Mesodermal cell (in vitro differentiated cells): ENCODE measurements around the gene SSB. TPM values are rescaled to one million over a fixed set of nuclear protein-coding genes. Genes with fewer than 3 reads are reported as not detected.
"Not testable (repeated sequence)": the region's sequence is repeated elsewhere in the genome, so short reads cannot be mapped to it uniquely, and the experiment has no call there.

Experiments
- H3K27ac ChIP-seq: 2 replicates; pipeline ENCODE4 v1.7.0; 2013; ENCODE audit warnings: mild to moderate bottlenecking, low read depth, low read length, moderate library complexity; ENCODE audit not compliant: severe bottlenecking
- H3K36me3 ChIP-seq: 2 replicates; pipeline ENCODE4 v1.7.1; 2013; ENCODE audit warnings: mild to moderate bottlenecking, low read length, moderate library complexity; ENCODE audit not compliant: control insufficient read depth, insufficient read depth
- H3K4me1 ChIP-seq: one replicate; pipeline ENCODE4 v1.7.1; 2013; ENCODE audit warnings: mild to moderate bottlenecking, low read length; ENCODE audit not compliant: insufficient read depth, control insufficient read depth, poor library complexity, severe bottlenecking
- H3K4me3 ChIP-seq: 2 replicates; pipeline ENCODE4 v1.7.0; 2013; ENCODE audit warnings: low read length, control low read depth, mild to moderate bottlenecking; ENCODE audit not compliant: insufficient read depth, poor library complexity, severe bottlenecking; ENCODE audit errors: extremely low read depth
- H3K9me3 ChIP-seq: 2 replicates; pipeline ENCODE4 v1.7.1; 2013; ENCODE audit warnings: mild to moderate bottlenecking, low read length, moderate library complexity; ENCODE audit not compliant: control insufficient read depth
- WGBS, 2 experiments: methylation state at CpG; one replicate each; pipeline ENCODE4 v1.1.5; 2013; ENCODE audit warnings: missing lambda C conversion rate in 2 of 2; ENCODE audit not compliant: insufficient coverage in 2 of 2; 5-methylcytosine and 5-hydroxymethylcytosine counted together
- polyA plus RNA-seq, 2 experiments: library from polyadenylated mRNA; stranded (reverse); fragments of 50-300 nt; gene quantifications; one replicate each; pipeline ENCODE4 v1.2.3, GENCODE V29; 2013

Gene SSB
- 130 TPM for polyA plus RNA-seq (2013, experiment 1 of 2)
- 196 TPM for polyA plus RNA-seq (2013, experiment 2 of 2)

DNA sequence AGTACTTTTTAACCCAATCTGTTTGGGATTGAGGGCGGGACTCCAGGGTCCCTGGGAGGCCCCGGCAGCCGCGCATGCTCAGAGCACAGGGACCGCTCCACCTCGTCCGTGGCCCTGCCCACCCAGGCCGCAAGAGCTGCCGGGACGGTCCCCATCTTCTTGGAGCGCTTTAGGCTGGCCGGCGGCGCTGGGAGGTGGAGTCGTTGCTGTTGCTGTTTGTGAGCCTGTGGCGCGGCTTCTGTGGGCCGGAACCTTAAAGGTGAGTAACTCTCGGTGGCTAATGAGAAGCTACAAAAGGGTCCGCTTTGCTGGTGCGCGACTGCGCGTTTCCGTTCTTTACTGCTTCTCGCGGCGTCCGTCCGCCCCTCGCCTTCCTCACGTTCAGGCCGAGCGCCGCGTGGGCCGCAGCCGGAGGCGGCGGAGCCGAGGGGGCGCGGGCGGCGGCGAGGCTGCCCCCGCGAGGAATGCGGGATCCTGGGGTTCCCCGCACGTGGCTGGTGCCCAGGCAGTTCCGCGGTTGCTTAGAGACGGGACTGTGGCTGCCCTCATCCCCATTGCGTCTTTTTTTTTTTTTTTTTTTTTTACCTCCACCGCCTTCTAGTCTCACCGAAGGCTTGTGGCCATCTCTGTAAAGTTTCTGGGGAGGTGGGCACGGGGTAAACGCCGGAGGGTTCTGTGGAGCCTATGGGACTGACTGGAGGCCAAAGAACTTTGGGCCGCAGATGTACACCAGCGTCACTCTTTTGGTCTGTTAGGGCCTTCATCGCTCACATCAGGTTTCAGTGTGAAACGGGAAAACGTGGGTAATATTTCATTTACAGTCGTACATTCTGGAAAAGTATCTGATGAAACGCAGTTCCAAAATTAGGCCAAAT, at the start of gene SSB:
Gene SSB, plus strand, starts transcription at position 154 of the 875 bp plus-strand sequence. CDS start 2,090 bp downstream, outside the sequence.
- no peaks in the 10 kb centered on the region for H3K4me1 ChIP-seq
- WGBS, 2 experiments, result 0% methylated on average over 39 to 41 of the region's 67 CpGs
- H3K36me3 ChIP-seq, result peaks cover 20% of the 10 kb centered on the region
- H3K27ac ChIP-seq, result peak within 1 kb of the TSS; percentile 88
- no peaks in the 10 kb centered on the region for H3K9me3 ChIP-seq
- peak within 1 kb of the TSS; percentile 91 for H3K4me3 ChIP-seq

DNA sequence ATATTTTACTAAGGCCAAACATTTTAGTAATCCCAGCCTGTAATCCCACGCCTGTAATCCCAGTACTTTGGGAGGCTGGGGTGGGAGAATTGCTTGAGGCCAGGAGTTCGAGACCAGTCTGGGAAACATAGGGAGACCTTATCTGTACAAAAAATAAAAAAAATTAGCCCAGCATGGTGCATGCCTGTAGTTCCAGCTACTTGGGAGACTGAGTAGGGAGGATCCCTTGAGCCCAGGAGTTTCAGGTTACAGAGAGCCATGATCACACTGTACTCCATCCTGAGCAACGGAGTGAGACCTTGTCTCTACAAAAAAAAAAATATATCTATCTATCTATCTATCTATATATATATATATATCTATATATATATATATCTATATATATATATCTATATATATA, 45.9 kb upstream of the SSB start:
- peaks cover 16% of the 10 kb centered on the region for H3K36me3 ChIP-seq
- H3K9me3 ChIP-seq, result no peaks in the 10 kb centered on the region
- WGBS, 2 experiments, result 80 to 100% methylated on average over 1 to 2 of the region's 3 CpGs
- H3K27ac ChIP-seq, result no peak overlapping the region
- no peaks in the 10 kb centered on the region for H3K4me1 ChIP-seq
- H3K4me3 ChIP-seq, result no peak overlapping the region

DNA sequence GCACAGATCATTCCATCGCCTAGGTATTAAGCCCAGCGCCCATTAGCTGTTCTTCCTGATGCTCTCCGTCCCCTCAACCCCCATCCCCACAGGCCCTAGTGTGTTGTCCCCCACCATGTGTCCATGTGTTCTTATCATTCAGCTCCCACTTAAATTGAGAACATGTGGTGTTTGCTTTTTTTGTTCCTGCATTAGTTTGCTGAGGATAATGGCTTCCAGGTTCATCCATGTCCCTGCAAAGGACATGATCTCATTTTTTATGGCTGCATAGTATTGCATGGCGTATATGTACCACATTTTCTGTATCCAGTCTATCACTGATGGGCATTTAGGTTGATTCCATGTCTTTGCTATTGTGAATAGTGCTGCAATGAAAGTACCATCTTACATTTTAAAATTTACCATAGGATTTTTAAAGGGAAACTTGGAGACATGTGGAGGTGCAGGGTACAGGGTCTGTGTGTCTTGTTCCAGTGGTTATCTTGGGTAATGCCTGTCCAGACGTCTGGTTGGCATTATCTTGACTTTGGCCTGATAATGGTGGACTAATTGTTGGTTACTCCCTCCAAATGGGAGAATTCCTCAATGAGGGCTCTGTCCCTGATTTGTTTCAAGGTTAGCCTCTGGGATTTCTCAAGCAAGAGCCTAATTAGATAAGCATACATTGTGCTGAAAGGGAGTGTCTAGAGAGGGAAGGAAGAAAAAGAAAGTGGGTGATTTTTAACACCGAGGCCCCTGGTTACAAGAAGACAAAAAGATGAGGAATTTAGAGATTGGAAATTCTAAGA, 43.4 kb upstream of the SSB start:
- Histone ChIP-seq H3K4me1 (no peaks in the 10 kb centered on the region), H3K36me3 (peaks cover 3% of the 10 kb centered on the region), H3K27ac (no peak overlapping the region), H3K4me3 (no peak overlapping the region), H3K9me3 (no peaks in the 10 kb centered on the region)
- 85 to 87% methylated on average over 5 to 6 of the region's 6 CpGs for WGBS, 2 experiments

DNA sequence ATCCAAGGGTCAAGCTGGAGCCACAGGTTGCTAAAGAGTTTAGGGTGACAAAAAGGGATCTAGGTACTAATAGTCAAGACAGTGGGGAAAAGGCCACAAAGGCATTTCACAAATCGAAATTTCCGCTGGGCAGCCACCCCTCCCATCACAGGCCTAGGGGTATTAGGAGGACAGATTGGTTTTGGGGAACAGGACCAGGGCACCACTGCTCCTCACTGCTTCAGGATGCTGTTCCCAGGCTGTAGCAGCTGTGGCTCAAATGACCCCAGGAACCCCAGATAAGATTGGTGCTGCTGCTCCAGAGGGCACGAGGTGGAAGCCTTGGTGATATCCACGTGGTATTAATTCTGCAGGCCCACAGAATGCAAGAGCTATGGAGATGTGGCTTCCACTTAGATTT, 42.3 kb upstream of the SSB start:
- H3K4me1 ChIP-seq, result no peaks in the 10 kb centered on the region
- WGBS, 2 experiments, result 87 to 98% methylated on average over 2 to 4 of the region's 4 CpGs
- peaks cover 3% of the 10 kb centered on the region for H3K36me3 ChIP-seq
- no peak overlapping the region for H3K4me3 ChIP-seq
- no peaks in the 10 kb centered on the region for H3K9me3 ChIP-seq
- no peak overlapping the region for H3K27ac ChIP-seq

DNA sequence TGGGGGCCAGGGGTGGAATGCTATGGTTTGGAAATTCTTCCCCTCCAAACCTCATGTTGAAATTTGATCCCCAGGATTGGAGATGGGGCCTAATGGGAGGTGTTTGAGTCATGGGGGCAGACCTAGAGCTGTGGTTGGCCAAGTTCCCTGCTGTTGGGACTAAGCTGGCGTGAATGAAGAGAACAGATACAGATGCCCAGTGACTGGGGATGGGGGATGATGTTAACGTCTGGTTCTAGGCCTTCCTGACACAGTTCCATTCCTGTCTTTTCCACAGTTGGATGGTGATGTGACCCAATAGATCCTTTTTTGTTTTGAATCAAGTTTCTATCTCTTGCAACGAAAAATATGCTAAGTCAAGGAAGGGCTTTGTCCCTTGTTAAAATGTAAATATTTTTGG, 41.3 kb upstream of the SSB start:
- 100% methylated on average over 1 of the region's 3 CpGs for WGBS, 2 experiments
- no peaks in the 10 kb centered on the region for H3K4me1 ChIP-seq
- peaks cover 3% of the 10 kb centered on the region for H3K36me3 ChIP-seq
- H3K9me3 ChIP-seq, result no peaks in the 10 kb centered on the region
- H3K27ac ChIP-seq, result no peak overlapping the region
- no peak overlapping the region for H3K4me3 ChIP-seq

DNA sequence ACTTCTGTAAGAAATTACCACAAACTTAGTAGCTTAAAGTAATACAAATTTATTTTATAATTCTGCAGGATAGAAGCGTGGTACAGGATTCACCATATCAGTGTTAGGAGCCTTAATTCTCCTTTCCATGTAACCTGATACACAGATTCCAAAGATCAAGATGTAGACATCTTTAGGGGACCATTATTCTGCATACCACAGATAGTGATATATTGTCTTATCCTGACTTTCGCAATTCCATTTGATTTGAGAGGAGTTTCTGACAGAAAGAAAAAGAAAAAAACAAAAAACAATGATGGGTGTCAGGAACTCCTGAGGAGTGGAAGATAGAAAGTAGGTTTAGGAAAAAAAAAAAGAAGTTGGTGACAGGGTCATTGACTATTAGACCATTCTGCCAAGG, 40.9 kb upstream of the SSB start:
- H3K4me1 ChIP-seq, result no peaks in the 10 kb centered on the region
- peaks cover 3% of the 10 kb centered on the region for H3K36me3 ChIP-seq
- H3K4me3 ChIP-seq, result no peak overlapping the region
- 86 to 100% methylated on average over 1 of the region's 2 CpGs for WGBS, 2 experiments
- no peaks in the 10 kb centered on the region for H3K9me3 ChIP-seq
- no peak overlapping the region for H3K27ac ChIP-seq

DNA sequence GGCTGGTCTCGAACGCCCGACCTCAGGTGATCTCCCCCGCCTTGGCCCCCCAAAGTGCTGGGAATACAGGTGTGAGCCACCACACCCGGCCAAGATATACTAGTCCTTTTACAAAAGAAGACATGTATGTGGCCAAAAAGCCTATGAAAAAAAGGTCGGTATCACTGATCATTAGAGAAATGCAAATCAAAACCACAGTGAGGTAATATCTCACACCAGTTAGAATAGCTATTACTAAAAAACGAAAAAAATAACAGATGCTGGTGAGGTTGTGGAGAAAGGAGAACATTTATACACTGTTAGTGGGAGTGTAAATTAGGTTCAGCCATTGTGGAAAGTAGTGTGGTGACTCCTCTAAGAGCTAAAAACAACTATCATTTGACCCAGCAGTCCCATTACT, 38.7 kb upstream of the SSB start:
- Histone ChIP-seq H3K27ac (no peak overlapping the region), H3K4me3 (no peak overlapping the region), H3K36me3 (no peaks in the 10 kb centered on the region), H3K4me1 (no peaks in the 10 kb centered on the region), H3K9me3 (no peaks in the 10 kb centered on the region)
- 47 to 60% methylated on average over 1 to 4 of the region's 7 CpGs for WGBS, 2 experiments

DNA sequence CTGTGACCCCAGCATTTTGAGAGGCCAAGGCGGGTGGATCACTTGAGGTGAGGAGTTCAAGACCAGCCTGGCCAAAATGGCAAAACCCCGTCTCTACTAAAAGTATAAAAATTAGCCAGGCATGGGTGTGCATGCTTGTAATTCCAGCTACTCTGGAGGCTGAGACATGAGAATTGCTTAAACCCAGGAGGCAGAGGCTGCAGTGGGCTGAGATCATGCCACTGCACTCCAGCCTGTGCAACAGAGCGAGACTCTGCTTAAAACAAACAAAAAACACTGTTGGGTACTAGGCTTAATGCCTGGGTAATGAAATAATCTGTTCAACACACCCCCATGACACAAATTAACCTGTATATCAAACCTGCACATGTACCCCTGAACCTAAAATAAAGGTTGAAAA, 37.9 kb upstream of the SSB start:
- not testable (repeated sequence) for H3K27ac ChIP-seq, H3K9me3 ChIP-seq, H3K4me3 ChIP-seq, H3K36me3 ChIP-seq, H3K4me1 ChIP-seq
- WGBS, 2 experiments, result 92 to 94% methylated on average over 2 of the region's 3 CpGs

DNA sequence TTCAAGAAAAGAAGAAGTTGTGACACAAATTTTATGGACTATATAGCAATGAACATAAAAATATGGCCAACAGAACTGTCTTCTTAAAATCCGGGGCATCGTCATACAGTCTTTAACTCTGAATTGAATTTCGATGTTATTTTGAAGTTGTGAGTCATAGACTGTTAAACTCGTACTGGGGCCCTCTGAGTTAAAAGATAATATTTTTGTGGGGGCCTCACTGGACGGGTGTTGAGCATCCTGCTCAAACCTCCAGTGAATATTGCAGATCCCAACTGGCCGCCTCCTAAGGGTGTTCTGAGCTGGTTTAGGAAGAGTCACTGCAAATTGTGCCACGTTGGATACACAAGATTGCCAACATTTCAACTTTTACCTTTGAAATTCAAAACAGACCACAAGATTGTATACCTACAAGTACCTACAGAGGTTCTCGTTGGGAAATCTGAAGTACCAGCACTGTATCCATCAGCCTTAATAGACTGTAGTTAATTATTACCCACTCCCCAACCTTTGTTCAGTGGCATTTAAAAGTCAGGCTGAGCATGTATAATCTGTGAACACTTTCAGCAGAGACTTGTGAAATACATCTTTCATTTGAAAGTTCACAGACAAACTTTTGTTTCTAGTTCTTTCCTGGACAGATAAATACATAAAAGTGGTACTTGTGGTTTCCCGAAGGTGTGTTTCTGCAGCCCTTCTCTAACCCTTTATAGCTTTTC, 37.3 kb upstream of the SSB start:
- Histone ChIP-seq H3K4me1 (no peaks in the 10 kb centered on the region), H3K4me3 (no peak overlapping the region), H3K9me3 (no peaks in the 10 kb centered on the region), H3K27ac (no peak overlapping the region), H3K36me3 (no peaks in the 10 kb centered on the region)
- 81 to 86% methylated on average over 5 of the region's 9 CpGs for WGBS, 2 experiments

DNA sequence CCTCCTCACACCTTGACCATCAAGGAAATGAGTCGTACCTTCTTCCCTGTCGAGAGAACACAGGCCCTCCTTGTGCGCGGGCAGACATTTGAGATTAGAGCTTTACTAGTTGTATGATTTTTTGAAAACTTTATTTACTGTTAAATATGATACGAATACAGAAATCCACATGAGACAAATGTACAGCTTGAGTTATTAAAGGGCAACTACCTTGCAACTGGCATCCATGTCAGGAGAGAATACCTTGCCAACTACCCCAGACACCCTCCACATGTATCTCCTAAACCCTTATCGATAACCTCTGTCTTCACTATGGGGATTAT, 36.7 kb upstream of the SSB start:
- H3K27ac ChIP-seq, result no peak overlapping the region
- H3K36me3 ChIP-seq, result no peaks in the 10 kb centered on the region
- no peaks in the 10 kb centered on the region for H3K4me1 ChIP-seq
- WGBS, 2 experiments, result no CpG with 5 or more reads among the region's 6 CpGs
- H3K4me3 ChIP-seq, result no peak overlapping the region
- no peaks in the 10 kb centered on the region for H3K9me3 ChIP-seq
